Ascending aorta (tissue), 2 donors: ENCODE data around the gene COA3. TPM values are rescaled to one million over a fixed set of nuclear protein-coding genes. Genes with fewer than 3 reads are reported as not detected.

Experiments used
- DNase-seq, 2 donors: peaks; one replicate each; pipeline ENCODE4 v3.0.0-alpha.2; 2019; ENCODE audit warnings: low spot score in 2 of 2
- H3K27ac ChIP-seq, 2 donors: fragments of 200-600 bp; sonication (generic); one replicate each; pipeline ENCODE4 v1.5.1; 2016 to 2017; ENCODE audit warnings: mild to moderate bottlenecking in 1 of 2
- H3K27me3 ChIP-seq: fragments of 200-600 bp; sonication (generic); one replicate; pipeline ENCODE4 v1.5.1; 2017
- H3K36me3 ChIP-seq, 2 donors: fragments of 200-600 bp; sonication (generic); one replicate each; pipeline ENCODE4 v1.5.1; 2016
- H3K4me1 ChIP-seq, 2 donors: fragments of 200-600 bp; sonication (generic); one replicate each; pipeline ENCODE4 v1.5.1; 2016 to 2017; ENCODE audit warnings: mild to moderate bottlenecking in 1 of 2
- H3K4me3 ChIP-seq, 2 donors: fragments of 200-600 bp; sonication (generic); one replicate each; pipeline ENCODE4 v1.5.1; 2016 to 2017; ENCODE audit warnings: mild to moderate bottlenecking in 1 of 2
- H3K9me3 ChIP-seq, 2 donors: fragments of 200-600 bp; sonication (generic); one replicate each; pipeline ENCODE4 v1.5.1; 2016
- intact Hi-C: fragments of 100-400 bp; cut with DNase I; formaldehyde crosslinking; loops from one replicate; pipeline ENCODE4 v1.15.1; 2023
- total RNA-seq: library from RNA; depleted of rRNA; stranded (reverse); fragments of >200 nt; gene quantifications from one replicate; pipeline ENCODE4 v1.1.0, GENCODE V29; 2016
- TF ChIP-seq, protein P1 (sequence below), 3 experiments: fragments of 200-600 bp in 2 of 3; fragments of 450-650 bp in 1 of 3; sonication (generic) in 2 of 3; IDR thresholded peaks; one replicate each; pipeline ENCODE4 v1.5.1; 2016 to 2019; ENCODE audit warnings: antibody characterized with exemption in 3 of 3, mild to moderate bottlenecking in 1 of 3, moderate library complexity in 1 of 3

Gene COA3, protein sequence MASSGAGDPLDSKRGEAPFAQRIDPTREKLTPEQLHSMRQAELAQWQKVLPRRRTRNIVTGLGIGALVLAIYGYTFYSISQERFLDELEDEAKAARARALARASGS
- total RNA-seq, result 9.8 TPM

- peak within 1 kb of the TSS in 1 of 2 donors; percentile 45 for H3K27ac ChIP-seq
Observed at GRCh38 chr17:42798383-42799380, at the start of gene COA3, which contains the start of gene CNTD1. Gene COA3 (minus strand): TSS chr17:42798704. CDS start chr17:42798681, 23 bp downstream. Gene CNTD1 (plus strand): TSS chr17:42798861. CDS start chr17:42799068, 207 bp downstream.

DNA sequence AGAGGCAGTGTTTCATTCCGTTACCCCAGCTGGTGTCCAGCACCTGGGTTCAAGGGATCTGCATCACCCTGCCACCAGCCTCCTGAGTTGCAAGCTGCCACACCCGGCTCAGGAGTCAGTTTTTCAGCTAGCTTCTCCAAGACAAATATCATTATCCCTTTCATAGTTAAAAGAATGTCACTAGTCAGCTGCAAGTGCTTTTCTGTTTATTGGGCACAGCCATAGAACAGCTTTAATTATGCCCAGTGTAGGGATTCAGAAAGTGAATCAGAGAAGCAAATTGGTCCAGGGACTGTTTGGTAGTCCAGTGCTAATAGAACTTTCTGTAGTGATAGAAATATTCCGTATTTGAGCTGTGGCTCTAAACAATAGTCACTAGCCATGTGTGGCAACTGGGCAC, 49.6 kb upstream of the COA3 start:
- Histone ChIP-seq H3K9me3 (no peaks in the 10 kb centered on the region), H3K27me3 (no peaks in the 10 kb centered on the region), H3K4me1 (peaks cover 0 to 12% of the 10 kb centered on the region in 2 donors), H3K27ac (no peak overlapping the region), H3K4me3 (no peak overlapping the region), H3K36me3 (peaks cover 15 to 23% of the 10 kb centered on the region in 2 donors)
- TF ChIP-seq, protein P1, sequence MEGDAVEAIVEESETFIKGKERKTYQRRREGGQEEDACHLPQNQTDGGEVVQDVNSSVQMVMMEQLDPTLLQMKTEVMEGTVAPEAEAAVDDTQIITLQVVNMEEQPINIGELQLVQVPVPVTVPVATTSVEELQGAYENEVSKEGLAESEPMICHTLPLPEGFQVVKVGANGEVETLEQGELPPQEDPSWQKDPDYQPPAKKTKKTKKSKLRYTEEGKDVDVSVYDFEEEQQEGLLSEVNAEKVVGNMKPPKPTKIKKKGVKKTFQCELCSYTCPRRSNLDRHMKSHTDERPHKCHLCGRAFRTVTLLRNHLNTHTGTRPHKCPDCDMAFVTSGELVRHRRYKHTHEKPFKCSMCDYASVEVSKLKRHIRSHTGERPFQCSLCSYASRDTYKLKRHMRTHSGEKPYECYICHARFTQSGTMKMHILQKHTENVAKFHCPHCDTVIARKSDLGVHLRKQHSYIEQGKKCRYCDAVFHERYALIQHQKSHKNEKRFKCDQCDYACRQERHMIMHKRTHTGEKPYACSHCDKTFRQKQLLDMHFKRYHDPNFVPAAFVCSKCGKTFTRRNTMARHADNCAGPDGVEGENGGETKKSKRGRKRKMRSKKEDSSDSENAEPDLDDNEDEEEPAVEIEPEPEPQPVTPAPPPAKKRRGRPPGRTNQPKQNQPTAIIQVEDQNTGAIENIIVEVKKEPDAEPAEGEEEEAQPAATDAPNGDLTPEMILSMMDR (IDR thresholded peaks at IDR 0.05), result no peak
- intact Hi-C loops, result loop anchor here (10.0 kb wide), 1 partner anchor 147 kb away; the partner anchor contains the start of gene RPL27
- DNase-seq, result peak in 1 of 2 donors; percentile 40

More at GRCh38 chr17:42798383-42799380, at the start of gene COA3, which contains the start of gene CNTD1:
- intact Hi-C loops, result no loop called here
- Histone ChIP-seq H3K36me3 (peaks cover 0 to 16% of the 10 kb centered on the region in 2 donors), H3K4me3 (peak within 1 kb of the TSS; percentile 59 to 78), H3K9me3 (no peaks in the 10 kb centered on the region), H3K27me3 (no peaks in the 10 kb centered on the region), H3K4me1 (peaks cover 3 to 12% of the 10 kb centered on the region in 2 donors)
- peak; percentile 39 to 92 for DNase-seq
- TF ChIP-seq, protein P1 (IDR thresholded peaks at IDR 0.05), result no peak

DNA sequence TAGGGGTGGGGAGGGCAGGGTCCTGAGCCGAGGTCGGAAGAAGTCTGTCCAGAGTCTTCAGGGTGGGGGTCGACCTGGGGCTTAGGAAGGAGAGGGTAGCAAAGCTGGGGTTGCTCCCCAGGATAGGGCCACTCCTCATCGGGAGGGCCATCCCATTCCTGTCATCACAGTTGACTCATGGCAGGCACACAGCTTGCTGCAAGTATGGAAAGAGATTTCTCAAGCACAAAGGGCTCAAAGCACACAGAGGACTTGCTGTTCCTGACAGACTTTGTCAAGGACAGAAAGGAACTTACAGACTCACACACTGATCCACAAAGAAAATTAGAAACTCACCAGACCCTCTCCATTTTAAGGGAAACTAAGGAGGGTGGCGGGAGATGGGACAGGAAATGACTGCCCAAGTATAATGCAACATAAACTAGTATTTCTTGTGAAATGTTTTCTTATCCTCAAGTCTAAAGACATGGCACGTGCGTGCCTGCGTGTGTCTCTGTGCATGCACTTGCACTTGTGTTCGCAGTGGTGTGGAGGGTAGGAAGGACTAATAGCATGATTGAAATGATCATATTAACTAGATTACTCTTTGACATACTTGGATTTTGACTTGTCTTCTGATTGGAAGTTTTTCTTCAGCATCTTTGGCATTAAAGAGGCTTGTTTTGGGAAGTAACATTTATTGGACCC, 48.2 kb upstream of the COA3 start:
- Histone ChIP-seq H3K4me3 (no peak overlapping the region), H3K27me3 (no peaks in the 10 kb centered on the region), H3K9me3 (no peaks in the 10 kb centered on the region), H3K36me3 (peaks cover 26 to 35% of the 10 kb centered on the region in 2 donors), H3K4me1 (peaks cover 0 to 12% of the 10 kb centered on the region in 2 donors), H3K27ac (peak overlapping the region; percentile 22 to 57)
- no peak for DNase-seq
- TF ChIP-seq, protein P1 (IDR thresholded peaks at IDR 0.05), result no peak
- intact Hi-C loops, result loop anchor here (10.0 kb wide), 1 partner anchor 148 kb away; the partner anchor contains the start of gene RPL27

DNA sequence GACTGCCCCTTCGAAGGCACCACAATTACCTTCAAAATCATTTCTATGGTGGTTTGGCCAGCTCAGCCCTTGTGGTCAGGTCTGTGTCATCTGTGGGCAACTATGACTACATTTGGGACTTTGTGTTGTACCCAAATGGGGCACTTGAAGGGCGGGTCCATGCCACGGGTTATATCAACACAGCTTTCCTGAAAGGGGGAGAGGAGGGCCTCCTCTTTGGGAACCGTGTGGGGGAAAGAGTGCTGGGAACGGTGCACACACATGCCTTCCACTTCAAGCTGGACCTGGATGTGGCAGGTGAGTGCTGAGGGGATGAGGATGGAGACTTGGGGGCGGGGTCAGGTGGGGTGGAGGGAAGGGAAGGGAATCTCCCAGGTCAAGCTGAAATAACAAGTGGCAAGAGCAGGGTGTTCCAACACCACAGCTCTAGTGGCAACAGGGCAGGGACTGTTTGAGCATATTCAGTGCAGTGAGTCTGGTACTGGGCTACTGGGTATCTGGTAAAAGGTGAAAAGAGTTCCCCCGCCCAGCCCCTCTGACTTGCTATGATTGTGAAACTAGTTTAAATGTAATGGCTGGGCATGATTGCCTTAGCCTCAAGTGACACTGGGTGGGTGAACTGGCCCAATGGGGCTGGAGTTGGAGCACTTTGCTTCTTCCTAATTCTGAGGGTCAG, 47.6 kb upstream of the COA3 start:
- DNase-seq, result peak in 1 of 2 donors; percentile 65
- no peak overlapping the region for H3K4me3 ChIP-seq
- H3K9me3 ChIP-seq, result no peaks in the 10 kb centered on the region
- intact Hi-C loops, result loop anchor here (10.0 kb wide), 1 partner anchor 149 kb away; the partner anchor contains the start of gene RPL27
- TF ChIP-seq, protein P1 (IDR thresholded peaks at IDR 0.05), result no peak
- peaks cover 32 to 42% of the 10 kb centered on the region in 2 donors for H3K36me3 ChIP-seq
- H3K27me3 ChIP-seq, result no peaks in the 10 kb centered on the region
- peaks cover 0 to 12% of the 10 kb centered on the region in 2 donors for H3K4me1 ChIP-seq
- peak overlapping the region; percentile 22 to 57 for H3K27ac ChIP-seq
